ENCODE results near the gene DCLRE1A. TPM values are rescaled to one million over a fixed set of nuclear protein-coding genes. Genes with fewer than 3 reads are reported as not detected.
"Not testable (repeated sequence)": the region's sequence is repeated elsewhere in the genome, so short reads cannot be mapped to it uniquely, and the experiment has no call there.

Gene DCLRE1A
- total and polyA plus RNA-seq, 4 experiments from 2014 or later, result 3.3 to 5.3 (median 4.6) TPM

GRCh38 chr10:113819989-113820388 lies 33.9 kb downstream of the DCLRE1A start:
- no peaks in the 10 kb centered on the region for H3K36me3 Mint-ChIP-seq
- H3K27ac Mint-ChIP-seq, result no peak overlapping the region
- Histone ChIP-seq H3K4me3 (ENCODE audit: low read length in 2 of 2) (no peak overlapping the region), H3K9me3 (ENCODE audit: control insufficient read depth in 1 of 2, low read length in 2 of 2) (no peaks in the 10 kb centered on the region), H3K27me3 (ENCODE audit: insufficient read depth, low read length) (no peaks in the 10 kb centered on the region), H3K4me1 (ENCODE audit: insufficient read depth, low read length) (no peaks in the 10 kb centered on the region), H3K36me3 (ENCODE audit: insufficient read depth, low read length) (no peaks in the 10 kb centered on the region), H3K27ac (ENCODE audit: low read depth, low read length) (no peak overlapping the region)
- peaks cover 0 to 4% of the 10 kb centered on the region in 2 donors for H3K27me3 Mint-ChIP-seq
- intact Hi-C loops (cut with micrococcal nuclease), result no loop called here
- POLR2A ChIA-PET (ENCODE audit: partially characterized antibody), result no interaction called here
- H3K4me1 Mint-ChIP-seq, result no peaks in the 10 kb centered on the region
- no peak overlapping the region for H3K4me3 Mint-ChIP-seq
- no peak for DNase-seq
- CTCF ChIA-PET (ENCODE audit: partially characterized antibody), result no interaction called here
- H3K9me3 Mint-ChIP-seq, result peaks cover 0 to 2% (median 0%) of the 10 kb centered on the region in 8 donors

DNA sequence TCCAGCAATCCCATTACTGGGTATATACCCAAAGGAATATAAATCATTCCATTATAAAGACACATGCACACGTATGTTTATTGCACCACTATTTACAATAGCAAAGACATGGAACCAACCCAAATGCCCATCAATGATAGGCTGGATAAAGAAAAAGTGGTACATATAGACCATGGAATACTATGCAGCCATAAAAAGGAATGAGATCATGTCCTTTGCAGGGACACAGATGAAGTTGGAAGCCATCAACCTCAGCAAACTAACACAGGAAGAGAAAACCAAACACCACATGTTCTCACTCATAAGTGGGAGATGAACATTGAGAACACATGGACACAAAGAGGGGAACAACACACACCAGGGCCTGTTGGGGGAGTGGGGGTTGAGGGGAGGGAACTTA lies 39.2 kb downstream of the DCLRE1A start:
- H3K27ac Mint-ChIP-seq; H3K4me1 ChIP-seq (ENCODE audit: insufficient read depth, low read length); intact Hi-C loops (cut with micrococcal nuclease); H3K4me3 Mint-ChIP-seq; H3K9me3 ChIP-seq (ENCODE audit: control insufficient read depth in 1 of 2, low read length in 2 of 2); H3K4me3 ChIP-seq (ENCODE audit: low read length in 2 of 2); CTCF ChIA-PET (ENCODE audit: partially characterized antibody); H3K36me3 Mint-ChIP-seq; DNase-seq; H3K27me3 ChIP-seq (ENCODE audit: insufficient read depth, low read length); H3K4me1 Mint-ChIP-seq; POLR2A ChIA-PET (ENCODE audit: partially characterized antibody); H3K9me3 Mint-ChIP-seq; H3K27ac ChIP-seq (ENCODE audit: low read depth, low read length); H3K27me3 Mint-ChIP-seq; H3K36me3 ChIP-seq (ENCODE audit: insufficient read depth, low read length): not testable (repeated sequence)

DNA sequence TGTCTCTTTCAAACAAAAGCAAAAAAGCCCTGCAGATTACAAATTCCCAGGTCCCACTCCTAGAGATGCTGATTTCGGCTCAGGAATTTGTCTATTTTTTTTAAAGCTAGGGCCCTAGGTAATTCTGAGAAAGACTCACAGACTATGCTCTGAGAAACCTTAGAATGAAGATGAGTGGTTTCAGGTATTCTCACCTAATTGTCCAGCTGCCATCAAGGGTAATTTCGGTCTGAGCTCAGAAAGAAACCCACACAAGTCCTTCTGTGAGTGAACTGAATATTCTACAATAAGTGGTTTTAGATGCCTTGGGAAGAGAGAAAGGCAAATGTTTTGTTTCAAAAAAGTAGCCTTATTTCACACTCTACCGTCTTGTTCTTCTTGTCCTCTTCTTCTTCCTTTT lies 45.7 kb downstream of the DCLRE1A start:
- intact Hi-C loops (cut with micrococcal nuclease), result no loop called here
- Histone ChIP-seq H3K36me3 (ENCODE audit: insufficient read depth, low read length) (no peaks in the 10 kb centered on the region), H3K9me3 (ENCODE audit: control insufficient read depth in 1 of 2, low read length in 2 of 2) (no peaks in the 10 kb centered on the region), H3K27me3 (ENCODE audit: insufficient read depth, low read length) (peaks cover 6% of the 10 kb centered on the region), H3K4me1 (ENCODE audit: insufficient read depth, low read length) (no peaks in the 10 kb centered on the region), H3K4me3 (ENCODE audit: low read length in 2 of 2) (no peak overlapping the region), H3K27ac (ENCODE audit: low read depth, low read length) (no peak overlapping the region)
- no peaks in the 10 kb centered on the region for H3K4me1 Mint-ChIP-seq
- no peak overlapping the region for H3K4me3 Mint-ChIP-seq
- H3K27me3 Mint-ChIP-seq, result peaks cover 13 to 23% of the 10 kb centered on the region in 2 donors
- H3K27ac Mint-ChIP-seq, result no peak overlapping the region
- no peak for DNase-seq
- CTCF ChIA-PET (ENCODE audit: partially characterized antibody), result interaction anchor here (1.3 kb wide), 2 partner anchors 9 to 295 kb away, joined by 3 to 4 read pairs; no protein-coding TSS in a partner anchor
- no peaks in the 10 kb centered on the region for H3K36me3 Mint-ChIP-seq
- POLR2A ChIA-PET (ENCODE audit: partially characterized antibody), result no interaction called here
- peaks cover 0 to 9% (median 0%) of the 10 kb centered on the region in 8 donors for H3K9me3 Mint-ChIP-seq

- Mint-ChIP-seq H3K4me3 (no peak overlapping the region), H3K27me3 (peaks cover 13 to 19% of the 10 kb centered on the region in 2 donors), H3K36me3 (no peaks in the 10 kb centered on the region), H3K27ac (no peak overlapping the region), H3K4me1 (no peaks in the 10 kb centered on the region), H3K9me3 (peaks cover 0 to 2% (median 0%) of the 10 kb centered on the region in 8 donors)
- H3K27me3 ChIP-seq (ENCODE audit: insufficient read depth, low read length), result peaks cover 6% of the 10 kb centered on the region
- no peak for DNase-seq
- intact Hi-C loops (cut with micrococcal nuclease), result no loop called here
- no peaks in the 10 kb centered on the region for H3K4me1 ChIP-seq (ENCODE audit: insufficient read depth, low read length)
- ChIA-PET CTCF (ENCODE audit: partially characterized antibody) (interaction anchor here (0.9 to 1.2 kb wide), 5 partner anchors 9 to 309 kb away, joined by 3 to 6 read pairs (median 3); no protein-coding TSS in a partner anchor), POLR2A (ENCODE audit: partially characterized antibody) (interaction anchor here (0.5 kb wide), 1 partner anchor 1460 kb away, joined by 3 read pairs; no protein-coding TSS in a partner anchor)
- no peak overlapping the region for H3K27ac ChIP-seq (ENCODE audit: low read depth, low read length)
- H3K4me3 ChIP-seq (ENCODE audit: low read length in 2 of 2), result no peak overlapping the region
- no peaks in the 10 kb centered on the region for H3K36me3 ChIP-seq (ENCODE audit: insufficient read depth, low read length)
- no peaks in the 10 kb centered on the region for H3K9me3 ChIP-seq (ENCODE audit: control insufficient read depth in 1 of 2, low read length in 2 of 2)
These were observed 47.4 kb downstream of the DCLRE1A start for GRCh38 chr10:113806503-113806902.

- H3K27ac Mint-ChIP-seq, result no peak overlapping the region
- no peaks in the 10 kb centered on the region for H3K36me3 Mint-ChIP-seq
- no peak overlapping the region for H3K27ac ChIP-seq (ENCODE audit: low read depth, low read length)
- intact Hi-C loops (cut with micrococcal nuclease), result no loop called here
- H3K9me3 Mint-ChIP-seq, result no peaks in the 10 kb centered on the region
- no peak overlapping the region for H3K4me3 Mint-ChIP-seq
- H3K27me3 Mint-ChIP-seq, result peaks cover 6 to 15% of the 10 kb centered on the region in 2 donors
- no peaks in the 10 kb centered on the region for H3K36me3 ChIP-seq (ENCODE audit: insufficient read depth, low read length)
- ChIA-PET CTCF (ENCODE audit: partially characterized antibody) (interaction anchor here (1.2 to 9.9 kb wide), 3 partner anchors 13 to 301 kb away, joined by 3 to 129 read pairs (median 3); no protein-coding TSS in a partner anchor), POLR2A (ENCODE audit: partially characterized antibody) (no interaction called here)
- no peak overlapping the region for H3K4me3 ChIP-seq (ENCODE audit: low read length in 2 of 2)
- peaks cover 6% of the 10 kb centered on the region for H3K27me3 ChIP-seq (ENCODE audit: insufficient read depth, low read length)
- no peak for DNase-seq
- no peaks in the 10 kb centered on the region for H3K9me3 ChIP-seq (ENCODE audit: control insufficient read depth in 1 of 2, low read length in 2 of 2)
- peaks cover 0 to 3% (median 1%) of the 10 kb centered on the region in 4 donors for H3K4me1 Mint-ChIP-seq
- H3K4me1 ChIP-seq (ENCODE audit: insufficient read depth, low read length), result no peaks in the 10 kb centered on the region
These were observed 50.9 kb downstream of the DCLRE1A start for GRCh38 chr10:113802997-113803396.

DNA sequence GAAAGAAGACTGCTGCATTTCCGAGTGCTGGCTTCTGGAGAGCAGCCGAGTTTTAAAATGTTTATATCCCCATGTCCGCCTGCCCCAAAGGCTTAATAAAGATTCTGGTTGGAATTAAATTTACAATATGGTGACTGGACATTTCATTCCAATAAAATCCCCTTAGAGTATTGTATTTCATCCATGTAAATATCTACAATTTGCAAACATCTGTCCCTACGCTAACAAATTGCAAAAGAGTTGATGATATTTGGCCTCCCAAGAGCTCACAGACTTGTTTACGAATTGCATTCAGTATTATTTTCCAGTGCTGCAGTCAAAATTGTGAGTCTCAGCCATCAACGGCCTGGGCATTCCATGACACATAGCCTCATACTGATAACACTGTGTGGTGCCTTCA lies 52.3 kb downstream of the DCLRE1A start:
- H3K9me3 ChIP-seq (ENCODE audit: control insufficient read depth in 1 of 2, low read length in 2 of 2), result no peaks in the 10 kb centered on the region
- H3K4me1 ChIP-seq (ENCODE audit: insufficient read depth, low read length), result no peaks in the 10 kb centered on the region
- no peak overlapping the region for H3K4me3 ChIP-seq (ENCODE audit: low read length in 2 of 2)
- intact Hi-C loops (cut with micrococcal nuclease), result no loop called here
- H3K9me3 Mint-ChIP-seq, result no peaks in the 10 kb centered on the region
- H3K27me3 Mint-ChIP-seq, result peaks cover 6 to 15% of the 10 kb centered on the region in 2 donors
- H3K27me3 ChIP-seq (ENCODE audit: insufficient read depth, low read length), result peaks cover 6% of the 10 kb centered on the region
- peaks cover 0 to 3% (median 1%) of the 10 kb centered on the region in 4 donors for H3K4me1 Mint-ChIP-seq
- H3K27ac ChIP-seq (ENCODE audit: low read depth, low read length), result no peak overlapping the region
- H3K36me3 ChIP-seq (ENCODE audit: insufficient read depth, low read length), result no peaks in the 10 kb centered on the region
- DNase-seq, result no peak
- no peak overlapping the region for H3K4me3 Mint-ChIP-seq
- H3K27ac Mint-ChIP-seq, result no peak overlapping the region
- CTCF ChIA-PET (ENCODE audit: partially characterized antibody), result interaction anchor here (1.1 to 9.9 kb wide), 3 partner anchors 9 to 302 kb away, joined by 3 to 129 read pairs (median 6); no protein-coding TSS in a partner anchor
- no peaks in the 10 kb centered on the region for H3K36me3 Mint-ChIP-seq
- POLR2A ChIA-PET (ENCODE audit: partially characterized antibody), result interaction anchor here (0.9 kb wide), 1 partner anchor 1055 kb away, joined by 3 read pairs; no protein-coding TSS in a partner anchor

DNA sequence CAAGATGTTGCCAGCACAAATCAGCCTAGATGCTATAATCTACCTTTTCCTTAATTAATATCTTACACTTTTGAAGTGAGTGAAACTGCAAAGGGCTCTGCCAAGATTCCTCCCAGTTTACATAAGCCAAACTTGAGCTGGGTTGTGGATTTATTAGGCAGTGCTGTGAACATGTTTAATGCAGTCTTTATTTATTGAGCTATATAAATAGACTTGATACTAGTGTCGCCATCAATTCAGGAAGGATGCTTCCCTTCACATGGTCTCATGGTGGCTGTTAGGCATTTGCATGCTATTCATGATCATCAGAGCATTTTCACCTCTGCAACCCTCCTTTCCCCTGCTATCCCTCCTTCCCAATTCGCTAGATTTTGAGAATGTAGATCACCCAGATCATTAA lies 62.2 kb downstream of the DCLRE1A start:
- H3K4me1 ChIP-seq (ENCODE audit: insufficient read depth, low read length), result no peaks in the 10 kb centered on the region
- Mint-ChIP-seq H3K27ac (no peak overlapping the region), H3K36me3 (no peaks in the 10 kb centered on the region), H3K27me3 (peaks cover 18 to 25% of the 10 kb centered on the region in 2 donors), H3K9me3 (no peaks in the 10 kb centered on the region), H3K4me1 (no peaks in the 10 kb centered on the region), H3K4me3 (no peak overlapping the region)
- H3K27me3 ChIP-seq (ENCODE audit: insufficient read depth, low read length), result peaks cover 3% of the 10 kb centered on the region
- H3K9me3 ChIP-seq (ENCODE audit: control insufficient read depth in 1 of 2, low read length in 2 of 2), result no peaks in the 10 kb centered on the region
- POLR2A ChIA-PET (ENCODE audit: partially characterized antibody), result no interaction called here
- H3K27ac ChIP-seq (ENCODE audit: low read depth, low read length), result no peak overlapping the region
- CTCF ChIA-PET (ENCODE audit: partially characterized antibody), result interaction anchor here (1.3 to 1.8 kb wide), 3 partner anchors 11 to 311 kb away, joined by 3 to 9 read pairs (median 4); no protein-coding TSS in a partner anchor
- no peak for DNase-seq
- H3K4me3 ChIP-seq (ENCODE audit: low read length in 2 of 2), result no peak overlapping the region
- no peaks in the 10 kb centered on the region for H3K36me3 ChIP-seq (ENCODE audit: insufficient read depth, low read length)
- intact Hi-C loops (cut with micrococcal nuclease), result no loop called here

Measured in CD4-positive, alpha-beta memory T cell (primary cell).